HepG2 (cell line): ENCODE data around the gene UST. TPM values are rescaled to one million over a fixed set of nuclear protein-coding genes. Genes with fewer than 3 reads are reported as not detected.
A peak's percentile ranks its signal among the peaks of the same experiment; 100 is the strongest.

Experiments used
- ATRX ChIP-seq: sonication (generic); formaldehyde crosslinking; IDR thresholded peaks from 2 replicates; pipeline ENCODE4 v1.4.0; 2020; ENCODE audit warnings: missing genetic modification reagents, borderline replicate concordance
- BHLHE40 ChIP-seq: IDR thresholded peaks from 2 replicates; pipeline ENCODE4 v1.6.1; 2011; ENCODE audit warnings: low read length, improper control_type of control experiment
- CREB1 ChIP-seq, 2 experiments: fragments of 450-650 bp in 1 of 2; IDR thresholded peaks; 2 replicates each; pipeline ENCODE4 v1.6.1; 2016 to 2017; ENCODE audit warnings: control low read depth in 1 of 2, mild to moderate bottlenecking in 1 of 2, missing compliant biosample characterization in 1 of 2, missing genetic modification characterization in 1 of 2
- FOSL2 ChIP-seq: sonication (generic); formaldehyde crosslinking; IDR thresholded peaks from 2 replicates; pipeline ENCODE4 v1.4.0; 2020; ENCODE audit warnings: missing genetic modification reagents
- HMG20B ChIP-seq: conservative IDR thresholded peaks from 2 replicates; pipeline ENCODE4 v1.6.1; 2016; ENCODE audit warnings: missing genetic modification reagents, missing compliant biosample characterization
- HOXA3 ChIP-seq: sonication (generic); formaldehyde crosslinking; IDR thresholded peaks from 2 replicates; pipeline ENCODE4 v1.5.0; 2020; ENCODE audit warnings: missing genetic modification reagents
- JUN ChIP-seq: sonication (generic); formaldehyde crosslinking; IDR thresholded peaks from 2 replicates; pipeline ENCODE4 v1.4.0; 2020; ENCODE audit warnings: mild to moderate bottlenecking, missing genetic modification reagents
- KDM6A ChIP-seq: IDR thresholded peaks from 2 replicates; pipeline ENCODE4 v1.6.1; 2016; ENCODE audit warnings: low read depth
- NR2F6 ChIP-seq, 2 experiments: IDR thresholded peaks; 2 replicates each; pipeline ENCODE4 v1.6.1; 2016; ENCODE audit warnings: antibody characterized with exemption in 1 of 2, mild to moderate bottlenecking in 1 of 2
- PAXIP1 ChIP-seq: sonication (generic); formaldehyde crosslinking; conservative IDR thresholded peaks from 2 replicates; pipeline ENCODE4 v1.4.0; 2020; ENCODE audit warnings: mild to moderate bottlenecking, missing genetic modification reagents, moderate library complexity
- PBX2 ChIP-seq: IDR thresholded peaks from 2 replicates; pipeline ENCODE4 v1.6.1; 2016; ENCODE audit warnings: control low read depth
- RARA ChIP-seq: IDR thresholded peaks from 2 replicates; pipeline ENCODE4 v1.6.1; 2016; ENCODE audit warnings: missing genetic modification reagents, missing compliant biosample characterization
- RCOR2 ChIP-seq: IDR thresholded peaks from 2 replicates; pipeline ENCODE4 v1.6.1; 2016; ENCODE audit warnings: missing biosample characterization, missing genetic modification reagents
- SAP130 ChIP-seq: IDR thresholded peaks from 2 replicates; pipeline ENCODE4 v1.6.1; 2016; ENCODE audit warnings: low read depth
- SOX13 ChIP-seq, 3 experiments: fragments of 450-650 bp in 1 of 3; sonication (generic) in 1 of 3; formaldehyde crosslinking in 1 of 3; IDR thresholded peaks in 2 of 3; conservative IDR thresholded peaks in 1 of 3; 2 replicates each; pipeline versions ENCODE4 v1.5.0 to v1.6.1; 2016 to 2020; ENCODE audit warnings: antibody characterized with exemption in 1 of 3, mild to moderate bottlenecking in 1 of 3, missing compliant biosample characterization in 1 of 3, missing genetic modification reagents in 1 of 3, moderate library complexity in 1 of 3
- SOX5 ChIP-seq: IDR thresholded peaks from 2 replicates; pipeline ENCODE4 v1.6.1; 2016; ENCODE audit warnings: borderline replicate concordance
- TEAD3 ChIP-seq: optimal IDR thresholded peaks from 2 replicates; pipeline ENCODE3; 2016; ENCODE audit warnings: borderline replicate concordance
- YY1 ChIP-seq: IDR thresholded peaks from 2 replicates; pipeline ENCODE4 v1.6.1; 2011; ENCODE audit warnings: low read length, low read depth, moderate library complexity, mild to moderate bottlenecking; ENCODE audit not compliant: insufficient read depth, insufficient replicate concordance
- ZMAT3 ChIP-seq: sonication (generic); formaldehyde crosslinking; conservative IDR thresholded peaks from 2 replicates; pipeline ENCODE4 v1.7.0; 2021; ENCODE audit warnings: missing genetic modification reagents
- ZNF646 ChIP-seq: sonication (generic); formaldehyde crosslinking; IDR thresholded peaks from 2 replicates; pipeline ENCODE4 v1.9.0; 2021; ENCODE audit warnings: mild to moderate bottlenecking, missing genetic modification reagents
- polyA plus RNA-seq, 8 experiments: library from polyadenylated mRNA; depleted of rRNA in 3 of 8; stranded (reverse) in 7 of 8; unstranded in 1 of 8; fragments of >200 nt; fragmentation: Illumina TruSeq in 4 of 8; extraction: Trizol in 4 of 8; gene quantifications; 2 replicates each; pipeline versions ENCODE4 v1.2.1 to v1.2.3, GENCODE V29; 2011 to 2016; ENCODE audit warnings: low read depth in 4 of 8, missing spikeins in 1 of 8, mixed read lengths in 1 of 8; ENCODE audit not compliant: insufficient read depth in 1 of 8
- total RNA-seq, 5 experiments: library from RNA; depleted of rRNA; stranded (reverse); fragments of >200 nt; fragmentation: Illumina TruSeq; extraction: Trizol; gene quantifications; 2 replicates each; pipeline ENCODE4 v1.2.3, GENCODE V29; 2016; ENCODE audit warnings: low read depth in 1 of 5

UST gene
- total and polyA plus RNA-seq, 2 of the 13 experiments (the other 11 are each of a cell fraction or from before 2014, with no cell fraction given): 0.27 TPM; not detected in 1

GRCh38 chr6:149004664-149005063 is 257.8 kb downstream of the UST start (continued):
- TF ChIP-seq ZNF646 (CRISPR knock-in tag): peak; percentile 14; the same call in 1 of the 2 replicates
- no peak for TF ChIP-seq HMG20B (CRISPR knock-in tag)
- no peak for TF ChIP-seq RCOR2 (CRISPR knock-in tag)
- TF ChIP-seq PAXIP1 (CRISPR knock-in tag): no peak
- peak; percentile 19; the same call in 1 of the 2 replicates for TF ChIP-seq SAP130
- TF ChIP-seq FOSL2 (CRISPR knock-in tag): 0 out of 2 replicates have a peak, but pooled peaks have one; percentile 32
- peak; percentile 55; the same call in 1 of the 2 replicates for TF ChIP-seq RARA (CRISPR knock-in tag)
- 0 out of 2 replicates have a peak, but pooled peaks have one; percentile 16 for TF ChIP-seq HOXA3 (CRISPR knock-in tag)
- peak; percentile 17; the same call in 1 of the 2 replicates for TF ChIP-seq SOX5 (CRISPR knock-in tag)
- TF ChIP-seq ZMAT3: no peak
- TF ChIP-seq PBX2 (CRISPR knock-in tag): no peak
- TF ChIP-seq ATRX (CRISPR knock-in tag): no peak
- no peak for TF ChIP-seq YY1
- peak; percentile 85 for TF ChIP-seq NR2F6 (IDR thresholded peaks at IDR 0.05)
- peak; percentile 90 for TF ChIP-seq NR2F6 (CRISPR knock-in tag; IDR thresholded peaks at IDR 0.05)
- TF ChIP-seq SOX13 (IDR thresholded peaks at IDR 0.05): no peak
- TF ChIP-seq SOX13 (CRISPR knock-in tag; conservative IDR thresholded peaks at IDR 0.05 in 1 of 2, IDR thresholded peaks at IDR 0.05 in 1 of 2): peak in 1 of 2 experiments; percentile 41; a peak in 1 of 4 replicates
- TF ChIP-seq TEAD3 (CRISPR knock-in tag): peak; percentile 80
- TF ChIP-seq BHLHE40: peak; percentile 52; the same call in 1 of the 2 replicates
- TF ChIP-seq JUN: no peak
- TF ChIP-seq CREB1 (IDR thresholded peaks at IDR 0.05): no peak
- no peak for TF ChIP-seq CREB1 (CRISPR knock-in tag; IDR thresholded peaks at IDR 0.05)
- no peak for TF ChIP-seq KDM6A (CRISPR knock-in tag)
